SK-N-SH treated with all-trans-retinoic acid at 6 μM for 48 hours (cell line): ENCODE measurements around the gene SLITRK1.

Source experiments
- ATAC-seq: fragments of 200-7000 bp; cut with Tn5 transposase; 3 replicates; pipeline ENCODE4 v1.9.1; 2020; ENCODE audit warnings: mild to moderate bottlenecking, moderate library complexity
- ARNTL ChIP-seq: fragments of 450-650 bp; formaldehyde crosslinking; IDR thresholded peaks from 2 replicates; pipeline ENCODE4 v1.5.0; 2020; ENCODE audit warnings: low read depth, mild to moderate bottlenecking, moderate library complexity, borderline replicate concordance
- BACH2 ChIP-seq: fragments of 250-450 bp; sonication (Bioruptor Pico); IDR thresholded peaks from 2 replicates; pipeline ENCODE4 v1.9.0; 2021; ENCODE audit warnings: mild to moderate bottlenecking, borderline replicate concordance
- CSRNP3 ChIP-seq: fragments of 250-450 bp; sonication (Bioruptor Pico); IDR thresholded peaks from 2 replicates; pipeline ENCODE4 v1.5.1; 2021; ENCODE audit warnings: mild to moderate bottlenecking, moderate library complexity
- ESRRG ChIP-seq: fragments of 250-450 bp; sonication (Bioruptor Pico); IDR thresholded peaks from 2 replicates; pipeline ENCODE4 v1.6.1; 2021; ENCODE audit warnings: mild to moderate bottlenecking
- GLIS3 ChIP-seq: fragments of 250-450 bp; sonication (Bioruptor Pico); IDR thresholded peaks from 2 replicates; pipeline ENCODE4 v1.5.0; 2020; ENCODE audit warnings: mild to moderate bottlenecking, moderate library complexity
- OSR1 ChIP-seq: fragments of 250-450 bp; sonication (Bioruptor Pico); IDR thresholded peaks from 2 replicates; pipeline ENCODE4 v1.8.0; 2022; ENCODE audit warnings: moderate library complexity, mild to moderate bottlenecking, inconsistent platforms
- PATZ1 ChIP-seq: fragments of 250-450 bp; sonication (Bioruptor Pico); IDR thresholded peaks from 2 replicates; pipeline ENCODE4 v1.8.0; 2020; ENCODE audit warnings: mild to moderate bottlenecking, moderate library complexity, borderline replicate concordance
- POU6F1 ChIP-seq: fragments of 250-450 bp; sonication (Bioruptor Pico); IDR thresholded peaks from 2 replicates; pipeline ENCODE4 v1.8.0; 2021; ENCODE audit warnings: low read depth, mild to moderate bottlenecking, moderate library complexity, borderline replicate concordance
- SNAI2 ChIP-seq: fragments of 250-450 bp; sonication (Bioruptor Pico); IDR thresholded peaks from 2 replicates; pipeline ENCODE4 v1.5.0; 2020; ENCODE audit warnings: mild to moderate bottlenecking, moderate library complexity
- TCF4 ChIP-seq: fragments of 250-450 bp; sonication (Bioruptor Pico); IDR thresholded peaks from 2 replicates; pipeline ENCODE4 v1.8.0; 2021; ENCODE audit warnings: mild to moderate bottlenecking, moderate library complexity, borderline replicate concordance
- TOX ChIP-seq: fragments of 250-450 bp; sonication (Bioruptor Pico); IDR thresholded peaks from 2 replicates; pipeline ENCODE4 v1.8.0; 2021; ENCODE audit warnings: mild to moderate bottlenecking, moderate library complexity, borderline replicate concordance
- ZC3H10 ChIP-seq: fragments of 250-450 bp; sonication (Bioruptor Pico); IDR thresholded peaks from 2 replicates; pipeline ENCODE4 v1.5.1; 2021; ENCODE audit warnings: mild to moderate bottlenecking, moderate library complexity
- ZFP3 ChIP-seq: fragments of 250-450 bp; sonication (Bioruptor Pico); IDR thresholded peaks from 2 replicates; pipeline ENCODE4 v1.5.0; 2020; ENCODE audit warnings: mild to moderate bottlenecking, moderate library complexity
- ZFP30 ChIP-seq: fragments of 450-650 bp; formaldehyde crosslinking; IDR thresholded peaks from 2 replicates; pipeline ENCODE4 v1.5.0; 2022; ENCODE audit warnings: mild to moderate bottlenecking, moderate library complexity
- ZNF565 ChIP-seq: fragments of 450-650 bp; formaldehyde crosslinking; conservative IDR thresholded peaks from 2 replicates; pipeline ENCODE4 v1.5.0; 2020; ENCODE audit warnings: low read depth, mild to moderate bottlenecking, moderate library complexity
- ZNF8 ChIP-seq: fragments of 450-650 bp; formaldehyde crosslinking; IDR thresholded peaks from 2 replicates; pipeline ENCODE4 v1.5.0; 2020; ENCODE audit warnings: mild to moderate bottlenecking, moderate library complexity
- TF ChIP-seq, protein P1 (sequence below): fragments of 250-450 bp; sonication (Bioruptor Pico); IDR thresholded peaks from 2 replicates; pipeline ENCODE4 v1.5.0; 2020; ENCODE audit warnings: mild to moderate bottlenecking, moderate library complexity
- TF ChIP-seq, protein P2 (sequence below): fragments of 250-450 bp; sonication (Bioruptor Pico); IDR thresholded peaks from 2 replicates; pipeline ENCODE4 v1.5.1; 2020; ENCODE audit warnings: low read depth, mild to moderate bottlenecking, moderate library complexity

The SLITRK1 gene

DNA sequence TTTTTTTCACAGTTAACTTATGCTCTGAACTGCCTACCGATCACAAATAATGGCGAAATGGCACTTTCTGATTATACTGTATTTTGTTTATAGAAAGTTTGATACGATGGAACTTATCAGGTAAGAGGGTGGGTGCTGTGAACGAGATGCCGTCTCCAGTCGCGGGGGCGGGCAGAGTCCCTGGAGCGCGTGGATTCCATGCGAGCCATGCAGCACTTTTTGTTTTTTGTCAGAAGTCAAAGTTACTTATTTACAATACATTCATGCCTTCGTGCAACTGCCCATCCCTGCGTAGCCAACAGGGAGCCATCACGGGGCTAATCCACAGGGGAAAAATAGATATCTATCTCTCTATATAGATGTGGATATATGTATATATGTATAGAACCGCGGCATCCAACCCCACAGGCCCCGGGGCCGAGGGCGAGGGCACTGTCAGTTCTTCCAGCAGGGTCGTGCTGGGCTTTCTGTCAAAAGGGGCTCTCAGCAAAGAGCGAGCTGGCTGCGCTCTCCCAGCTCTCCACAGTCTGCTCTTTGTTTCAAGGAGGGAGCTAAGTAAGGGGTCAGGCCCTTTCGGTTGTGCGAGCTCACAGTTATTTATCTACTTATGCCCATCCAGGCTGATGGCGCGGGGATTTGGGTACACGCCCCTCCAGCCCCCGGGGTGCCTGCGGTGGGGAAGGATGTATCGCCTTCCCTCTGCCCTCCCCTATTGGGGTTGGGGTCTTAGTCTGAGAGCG, 3.4 kb downstream of the SLITRK1 start:
- TF ChIP-seq ZFP30 (CRISPR knock-in tag) (no peak), ARNTL (CRISPR knock-in tag) (no peak), ESRRG (CRISPR knock-in tag) (no peak), POU6F1 (CRISPR knock-in tag) (no peak), ZNF8 (CRISPR knock-in tag) (no peak), TOX (CRISPR knock-in tag) (no peak), ZNF565 (CRISPR knock-in tag) (no peak), BACH2 (CRISPR knock-in tag) (no peak), OSR1 (no peak), PATZ1 (no peak), SNAI2 (no peak), TCF4 (CRISPR knock-in tag) (no peak), CSRNP3 (CRISPR knock-in tag) (no peak), ZC3H10 (CRISPR knock-in tag) (no peak)
- TF ChIP-seq, protein P1, sequence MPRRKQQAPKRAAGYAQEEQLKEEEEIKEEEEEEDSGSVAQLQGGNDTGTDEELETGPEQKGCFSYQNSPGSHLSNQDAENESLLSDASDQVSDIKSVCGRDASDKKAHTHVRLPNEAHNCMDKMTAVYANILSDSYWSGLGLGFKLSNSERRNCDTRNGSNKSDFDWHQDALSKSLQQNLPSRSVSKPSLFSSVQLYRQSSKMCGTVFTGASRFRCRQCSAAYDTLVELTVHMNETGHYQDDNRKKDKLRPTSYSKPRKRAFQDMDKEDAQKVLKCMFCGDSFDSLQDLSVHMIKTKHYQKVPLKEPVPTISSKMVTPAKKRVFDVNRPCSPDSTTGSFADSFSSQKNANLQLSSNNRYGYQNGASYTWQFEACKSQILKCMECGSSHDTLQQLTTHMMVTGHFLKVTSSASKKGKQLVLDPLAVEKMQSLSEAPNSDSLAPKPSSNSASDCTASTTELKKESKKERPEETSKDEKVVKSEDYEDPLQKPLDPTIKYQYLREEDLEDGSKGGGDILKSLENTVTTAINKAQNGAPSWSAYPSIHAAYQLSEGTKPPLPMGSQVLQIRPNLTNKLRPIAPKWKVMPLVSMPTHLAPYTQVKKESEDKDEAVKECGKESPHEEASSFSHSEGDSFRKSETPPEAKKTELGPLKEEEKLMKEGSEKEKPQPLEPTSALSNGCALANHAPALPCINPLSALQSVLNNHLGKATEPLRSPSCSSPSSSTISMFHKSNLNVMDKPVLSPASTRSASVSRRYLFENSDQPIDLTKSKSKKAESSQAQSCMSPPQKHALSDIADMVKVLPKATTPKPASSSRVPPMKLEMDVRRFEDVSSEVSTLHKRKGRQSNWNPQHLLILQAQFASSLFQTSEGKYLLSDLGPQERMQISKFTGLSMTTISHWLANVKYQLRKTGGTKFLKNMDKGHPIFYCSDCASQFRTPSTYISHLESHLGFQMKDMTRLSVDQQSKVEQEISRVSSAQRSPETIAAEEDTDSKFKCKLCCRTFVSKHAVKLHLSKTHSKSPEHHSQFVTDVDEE: no peak
- TF ChIP-seq, protein P2, sequence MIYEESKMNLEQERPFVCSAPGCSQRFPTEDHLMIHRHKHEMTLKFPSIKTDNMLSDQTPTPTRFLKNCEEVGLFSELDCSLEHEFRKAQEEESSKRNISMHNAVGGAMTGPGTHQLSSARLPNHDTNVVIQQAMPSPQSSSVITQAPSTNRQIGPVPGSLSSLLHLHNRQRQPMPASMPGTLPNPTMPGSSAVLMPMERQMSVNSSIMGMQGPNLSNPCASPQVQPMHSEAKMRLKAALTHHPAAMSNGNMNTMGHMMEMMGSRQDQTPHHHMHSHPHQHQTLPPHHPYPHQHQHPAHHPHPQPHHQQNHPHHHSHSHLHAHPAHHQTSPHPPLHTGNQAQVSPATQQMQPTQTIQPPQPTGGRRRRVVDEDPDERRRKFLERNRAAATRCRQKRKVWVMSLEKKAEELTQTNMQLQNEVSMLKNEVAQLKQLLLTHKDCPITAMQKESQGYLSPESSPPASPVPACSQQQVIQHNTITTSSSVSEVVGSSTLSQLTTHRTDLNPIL (CRISPR knock-in tag): no peak
- TF ChIP-seq, all 23 proteins: peak for 0

DNA sequence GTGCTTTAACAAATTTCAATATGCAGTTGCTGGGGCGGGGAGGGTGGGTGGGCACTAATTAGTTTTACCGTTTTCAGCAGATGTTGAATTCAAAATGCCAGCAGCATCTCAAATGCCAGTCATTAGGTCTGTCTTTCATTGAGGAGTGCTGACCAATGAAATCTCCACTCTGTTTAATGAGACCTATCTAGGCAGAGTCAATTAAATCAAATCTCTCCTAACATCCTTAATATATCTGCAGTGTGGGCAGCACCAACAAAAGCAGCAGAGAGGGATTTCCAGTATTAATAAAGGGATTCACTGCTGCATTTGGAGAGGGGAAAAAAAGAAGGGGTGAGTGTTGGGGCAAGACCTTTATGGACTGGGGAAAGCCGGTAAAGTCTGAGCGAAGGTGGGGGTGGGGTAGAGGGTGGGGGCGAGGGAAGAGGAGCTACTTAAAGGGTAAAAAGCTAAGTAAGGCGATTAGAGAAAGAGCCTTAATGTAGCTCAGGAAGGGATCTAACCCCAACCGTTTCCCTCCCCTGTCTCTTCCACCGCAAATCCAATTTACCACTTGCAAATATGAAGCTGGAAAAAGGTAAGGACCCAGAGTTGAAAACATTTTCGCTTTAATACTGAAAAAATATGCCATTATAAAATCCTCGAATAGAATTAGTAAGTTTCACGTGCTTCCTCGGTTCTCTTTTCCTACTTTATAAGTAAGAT, 4.5 kb downstream of the SLITRK1 start:
- no peak for ATAC-seq
- TF ChIP-seq CSRNP3 (CRISPR knock-in tag): no peak
- no peak for TF ChIP-seq PATZ1
- no peak for TF ChIP-seq ARNTL (CRISPR knock-in tag)
- TF ChIP-seq, protein P2 (CRISPR knock-in tag): no peak
- no peak for TF ChIP-seq ZNF565 (CRISPR knock-in tag)
- no peak for TF ChIP-seq GLIS3 (CRISPR knock-in tag)
- no peak for TF ChIP-seq ZFP3 (CRISPR knock-in tag)

More for the DNA sequence above, 3.4 kb downstream of the SLITRK1 start:
- ATAC-seq: no peak; the same call in 2 of the 3 replicates
